ENCODE results near the gene SEC61G.

The SEC61G gene

DNA sequence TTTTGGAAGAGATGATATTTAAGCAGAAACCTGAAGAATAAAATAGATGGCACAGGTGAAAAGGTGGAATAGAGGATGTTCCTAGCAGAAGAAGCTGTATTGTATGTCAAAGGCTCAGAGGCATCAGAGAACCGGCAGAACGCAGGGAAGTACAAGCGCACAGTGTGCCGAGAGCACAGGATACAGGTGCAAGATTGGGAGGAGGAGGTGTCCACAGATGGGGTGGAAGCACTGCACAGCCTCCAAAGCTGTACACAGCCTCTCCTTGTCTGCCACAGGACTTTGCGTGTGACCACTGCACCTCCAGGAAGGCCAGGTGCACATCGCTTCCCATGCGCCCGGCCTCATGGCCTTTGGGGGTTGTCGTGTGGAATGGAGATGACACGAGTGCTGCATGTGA, 23.3 kb upstream of the SEC61G start:
- H3K4me2 ChIP-seq (ENCODE audit: low read depth, low read length, poor library complexity, severe bottlenecking) = no peak overlapping the region
- no peaks in the 10 kb centered on the region for H3K4me1 ChIP-seq (ENCODE audit: insufficient read depth, low read length, poor library complexity, severe bottlenecking)
- no peak overlapping the region for H3K4me3 ChIP-seq (ENCODE audit: low read length, poor library complexity, severe bottlenecking)
- H3K79me2 ChIP-seq (ENCODE audit: insufficient read depth, low read length) = no peaks in the 10 kb centered on the region
- TF ChIP-seq, protein P1, sequence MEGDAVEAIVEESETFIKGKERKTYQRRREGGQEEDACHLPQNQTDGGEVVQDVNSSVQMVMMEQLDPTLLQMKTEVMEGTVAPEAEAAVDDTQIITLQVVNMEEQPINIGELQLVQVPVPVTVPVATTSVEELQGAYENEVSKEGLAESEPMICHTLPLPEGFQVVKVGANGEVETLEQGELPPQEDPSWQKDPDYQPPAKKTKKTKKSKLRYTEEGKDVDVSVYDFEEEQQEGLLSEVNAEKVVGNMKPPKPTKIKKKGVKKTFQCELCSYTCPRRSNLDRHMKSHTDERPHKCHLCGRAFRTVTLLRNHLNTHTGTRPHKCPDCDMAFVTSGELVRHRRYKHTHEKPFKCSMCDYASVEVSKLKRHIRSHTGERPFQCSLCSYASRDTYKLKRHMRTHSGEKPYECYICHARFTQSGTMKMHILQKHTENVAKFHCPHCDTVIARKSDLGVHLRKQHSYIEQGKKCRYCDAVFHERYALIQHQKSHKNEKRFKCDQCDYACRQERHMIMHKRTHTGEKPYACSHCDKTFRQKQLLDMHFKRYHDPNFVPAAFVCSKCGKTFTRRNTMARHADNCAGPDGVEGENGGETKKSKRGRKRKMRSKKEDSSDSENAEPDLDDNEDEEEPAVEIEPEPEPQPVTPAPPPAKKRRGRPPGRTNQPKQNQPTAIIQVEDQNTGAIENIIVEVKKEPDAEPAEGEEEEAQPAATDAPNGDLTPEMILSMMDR (conservative IDR thresholded peaks at IDR 0.05; ENCODE audit: low read length) = no peak
- TF ChIP-seq EZH2phosphoT487 (IDR thresholded peaks at IDR 0.05; ENCODE audit: borderline replicate concordance) = no peak
- H3K9me2 ChIP-seq (replicated peaks; ENCODE audit: low read depth, low read length) = no peaks in the 10 kb centered on the region
- H3K9ac ChIP-seq (ENCODE audit: low read depth, low read length, poor library complexity, severe bottlenecking) = no peak overlapping the region
- no peaks in the 10 kb centered on the region for H3K36me3 ChIP-seq (ENCODE audit: insufficient read depth, low read length)
- 0 out of 2 replicates have a peak, but pooled peaks cover 2% of the 10 kb centered on the region for H3K9me3 ChIP-seq (ENCODE audit: insufficient read depth, low read depth, low read length)
- H4K20me1 ChIP-seq (ENCODE audit: insufficient read depth, low read length, poor library complexity, severe bottlenecking) = no peaks in the 10 kb centered on the region
- no peaks in the 10 kb centered on the region for H3K27me3 ChIP-seq (ENCODE audit: insufficient read depth, low read length, poor library complexity, severe bottlenecking)
- H3F3A ChIP-seq (ENCODE audit: low read depth) = no peaks in the 10 kb centered on the region
- no peak overlapping the region for H2AFZ ChIP-seq (ENCODE audit: low read length)

- no peak for TF ChIP-seq EZH2phosphoT487 (IDR thresholded peaks at IDR 0.05; ENCODE audit: borderline replicate concordance)
- TF ChIP-seq, protein P1 (conservative IDR thresholded peaks at IDR 0.05; ENCODE audit: low read length) = no peak
- no peak overlapping the region for H3K4me3 ChIP-seq (ENCODE audit: low read length, poor library complexity, severe bottlenecking)
- H3K4me2 ChIP-seq (ENCODE audit: low read depth, low read length, poor library complexity, severe bottlenecking) = no peak overlapping the region
- H3F3A ChIP-seq (ENCODE audit: low read depth) = no peaks in the 10 kb centered on the region
- H2AFZ ChIP-seq (ENCODE audit: low read length) = no peak overlapping the region
- H4K20me1 ChIP-seq (ENCODE audit: insufficient read depth, low read length, poor library complexity, severe bottlenecking) = no peaks in the 10 kb centered on the region
- H3K79me2 ChIP-seq (ENCODE audit: insufficient read depth, low read length) = no peaks in the 10 kb centered on the region
- H3K4me1 ChIP-seq (ENCODE audit: insufficient read depth, low read length, poor library complexity, severe bottlenecking) = no peaks in the 10 kb centered on the region
- H3K9me3 ChIP-seq (ENCODE audit: insufficient read depth, low read depth, low read length) = 0 out of 2 replicates have a peak, but pooled peaks cover 2% of the 10 kb centered on the region
- no peaks in the 10 kb centered on the region for H3K9me2 ChIP-seq (replicated peaks; ENCODE audit: low read depth, low read length)
- H3K36me3 ChIP-seq (ENCODE audit: insufficient read depth, low read length) = no peaks in the 10 kb centered on the region
- H3K27me3 ChIP-seq (ENCODE audit: insufficient read depth, low read length, poor library complexity, severe bottlenecking) = no peaks in the 10 kb centered on the region
- no peak overlapping the region for H3K9ac ChIP-seq (ENCODE audit: low read depth, low read length, poor library complexity, severe bottlenecking)
Measured at GRCh38 chr7:54781134-54781920, 22.3 kb upstream of the SEC61G start.

- TF ChIP-seq, protein P1 (conservative IDR thresholded peaks at IDR 0.05; ENCODE audit: low read length) = no peak
- TF ChIP-seq EZH2phosphoT487 (IDR thresholded peaks at IDR 0.05; ENCODE audit: borderline replicate concordance) = no peak
- Histone ChIP-seq H3K4me2 (ENCODE audit: low read depth, low read length, poor library complexity, severe bottlenecking) (no peak overlapping the region), H3K9ac (ENCODE audit: low read depth, low read length, poor library complexity, severe bottlenecking) (no peak overlapping the region)
Measured at GRCh38 chr7:54780490-54780889, 21.5 kb upstream of the SEC61G start.

More at GRCh38 chr7:54780490-54780889, 21.5 kb upstream of the SEC61G start:
- no peaks in the 10 kb centered on the region for H3K27me3 ChIP-seq (ENCODE audit: insufficient read depth, low read length, poor library complexity, severe bottlenecking)
- H2AFZ ChIP-seq (ENCODE audit: low read length) = no peak overlapping the region
- H3K79me2 ChIP-seq (ENCODE audit: insufficient read depth, low read length) = no peaks in the 10 kb centered on the region
- H3K4me3 ChIP-seq (ENCODE audit: low read length, poor library complexity, severe bottlenecking) = no peak overlapping the region
- no peaks in the 10 kb centered on the region for H4K20me1 ChIP-seq (ENCODE audit: insufficient read depth, low read length, poor library complexity, severe bottlenecking)
- H3K9me3 ChIP-seq (ENCODE audit: insufficient read depth, low read depth, low read length) = 0 out of 2 replicates have a peak, but pooled peaks cover 2% of the 10 kb centered on the region
- no peaks in the 10 kb centered on the region for H3K4me1 ChIP-seq (ENCODE audit: insufficient read depth, low read length, poor library complexity, severe bottlenecking)
- H3K36me3 ChIP-seq (ENCODE audit: insufficient read depth, low read length) = no peaks in the 10 kb centered on the region
- H3K9me2 ChIP-seq (replicated peaks; ENCODE audit: low read depth, low read length) = no peaks in the 10 kb centered on the region
- H3F3A ChIP-seq (ENCODE audit: low read depth) = no peaks in the 10 kb centered on the region

Measured in Loucy (cell line).